MCF 10A (cell line): ENCODE measurements around the gene RGS3. TPM values are rescaled to one million over a fixed set of nuclear protein-coding genes. Genes with fewer than 3 reads are reported as not detected.

ENCODE experiments used
- BruUV-seq: library from RNA; stranded (reverse); fragments of 400-500 nt; replicated peaks from 2 replicates; lab custom pipeline; 2021; lab: Mats Ljungman, UMichigan
- CTCF ChIA-PET: fragments of 300-600 bp; sonication (Branson Sonifier 250); formaldehyde crosslinking; extraction: SDS; loops from one replicate; lab custom pipeline; 2021; ENCODE audit warnings: antibody characterized with exemption, inconsistent platforms; lab: Yijun Ruan, JAX
- POLR2A ChIA-PET: fragments of 300-600, 350-650 bp; sonication (Branson Sonifier 250); formaldehyde crosslinking; extraction: SDS; loops from one replicate; lab custom pipeline; 2020; ENCODE audit warnings: antibody characterized with exemption, inconsistent platforms; lab: Yijun Ruan, JAX
- DNase-seq: peaks from one replicate; pipeline ENCODE4 v3.0.0-alpha.2; 2018; ENCODE audit not compliant: unreplicated experiment
- H3K27ac Mint-ChIP-seq: one replicate; pipeline ENCODE4 v1.8.0; 2022; ENCODE audit warnings: mild to moderate bottlenecking, low read depth, mixed read lengths; ENCODE audit not compliant: unreplicated experiment
- H3K27me3 Mint-ChIP-seq: one replicate; pipeline ENCODE4 v1.8.0; 2022; ENCODE audit warnings: mixed read lengths; ENCODE audit not compliant: insufficient read depth, unreplicated experiment
- H3K36me3 Mint-ChIP-seq: one replicate; pipeline ENCODE4 v1.8.0; 2022; ENCODE audit warnings: mild to moderate bottlenecking, moderate library complexity, mixed read lengths; ENCODE audit not compliant: insufficient read depth, unreplicated experiment
- H3K4me1 Mint-ChIP-seq: one replicate; pipeline ENCODE4 v1.8.0; 2022; ENCODE audit warnings: mixed read lengths; ENCODE audit not compliant: insufficient read depth, unreplicated experiment
- H3K4me3 Mint-ChIP-seq: one replicate; pipeline ENCODE4 v1.8.0; 2022; ENCODE audit warnings: mild to moderate bottlenecking, moderate library complexity, mixed read lengths; ENCODE audit not compliant: unreplicated experiment
- H3K9me3 Mint-ChIP-seq: one replicate; pipeline ENCODE4 v1.8.0; 2022; ENCODE audit warnings: mixed read lengths; ENCODE audit not compliant: unreplicated experiment
- CTCF ChIP-seq: fragments of 200-600 bp; IDR thresholded peaks from one replicate; pipeline ENCODE4 v1.8.0; 2022; ENCODE audit warnings: antibody characterized with exemption, mild to moderate bottlenecking; ENCODE audit not compliant: unreplicated experiment
- intact Hi-C: fragments of 100-400 bp; cut with micrococcal nuclease; formaldehyde crosslinking; loops from 2 replicates; pipeline ENCODE4 v1.14.1; 2022
- total RNA-seq: library from RNA; stranded (reverse); gene quantifications from 2 replicates; pipeline ENCODE4 v1.2.3, GENCODE V29; 2022

Gene RGS3
- total RNA-seq, 1 experiment from 2014 or later = 32.1 TPM

- Mint-ChIP-seq H3K4me1 (no peaks in the 10 kb centered on the region), H3K4me3 (no peak overlapping the region), H3K36me3 (no peaks in the 10 kb centered on the region), H3K27ac (no peak overlapping the region), H3K9me3 (no peaks in the 10 kb centered on the region), H3K27me3 (no peaks in the 10 kb centered on the region)
- DNase-seq = no peak
- intact Hi-C loops = no loop called here
- ChIA-PET POLR2A (no interaction called here), CTCF (no interaction called here)
- no TSS peak for BruUV-seq
- no peak for TF ChIP-seq CTCF
These were observed 79.2 kb downstream of the RGS3 start for GRCh38 chr9:113542741-113543140.

GRCh38 chr9:113543296-113543981 is 79.9 kb downstream of the RGS3 start:
- ChIA-PET POLR2A (no interaction called here), CTCF (interaction anchor here (0.6 to 1.2 kb wide), 3 partner anchors 64 to 144 kb away, joined by 3 to 6 read pairs (median 3); no protein-coding TSS in a partner anchor)
- no TSS peak for BruUV-seq
- no peak for TF ChIP-seq CTCF
- H3K4me1 Mint-ChIP-seq = no peaks in the 10 kb centered on the region
- H3K9me3 Mint-ChIP-seq = no peaks in the 10 kb centered on the region
- H3K27me3 Mint-ChIP-seq = no peaks in the 10 kb centered on the region
- no peak overlapping the region for H3K27ac Mint-ChIP-seq
- intact Hi-C loops = no loop called here
- H3K36me3 Mint-ChIP-seq = no peaks in the 10 kb centered on the region
- no peak overlapping the region for H3K4me3 Mint-ChIP-seq
- DNase-seq = no peak

- no peaks in the 10 kb centered on the region for H3K27me3 Mint-ChIP-seq
- ChIA-PET CTCF (interaction anchor here (0.6 to 1.2 kb wide), 2 partner anchors 111 to 145 kb away, joined by 3 to 6 read pairs; no protein-coding TSS in a partner anchor), POLR2A (no interaction called here)
- intact Hi-C loops = no loop called here
- no TSS peak for BruUV-seq
- no peaks in the 10 kb centered on the region for H3K9me3 Mint-ChIP-seq
- H3K27ac Mint-ChIP-seq = no peak overlapping the region
- DNase-seq = no peak
- no peak overlapping the region for H3K4me3 Mint-ChIP-seq
- no peak for TF ChIP-seq CTCF
- no peaks in the 10 kb centered on the region for H3K36me3 Mint-ChIP-seq
- no peaks in the 10 kb centered on the region for H3K4me1 Mint-ChIP-seq
These were observed 80.4 kb downstream of the RGS3 start for GRCh38 chr9:113543982-113544303.

- no peak overlapping the region for H3K4me3 Mint-ChIP-seq
- CTCF ChIA-PET = no interaction called here
- DNase-seq = no peak
- intact Hi-C loops = no loop called here
- POLR2A ChIA-PET = no interaction called here
- no peaks in the 10 kb centered on the region for H3K36me3 Mint-ChIP-seq
- TF ChIP-seq CTCF = no peak
- BruUV-seq = no TSS peak
- no peak overlapping the region for H3K27ac Mint-ChIP-seq
- H3K4me1 Mint-ChIP-seq = no peaks in the 10 kb centered on the region
- H3K27me3 Mint-ChIP-seq = no peaks in the 10 kb centered on the region
- no peaks in the 10 kb centered on the region for H3K9me3 Mint-ChIP-seq
These were observed 81.5 kb downstream of the RGS3 start for GRCh38 chr9:113545068-113545467.
